ENCODE results near the gene PTPRM.

The PTPRM gene

DNA sequence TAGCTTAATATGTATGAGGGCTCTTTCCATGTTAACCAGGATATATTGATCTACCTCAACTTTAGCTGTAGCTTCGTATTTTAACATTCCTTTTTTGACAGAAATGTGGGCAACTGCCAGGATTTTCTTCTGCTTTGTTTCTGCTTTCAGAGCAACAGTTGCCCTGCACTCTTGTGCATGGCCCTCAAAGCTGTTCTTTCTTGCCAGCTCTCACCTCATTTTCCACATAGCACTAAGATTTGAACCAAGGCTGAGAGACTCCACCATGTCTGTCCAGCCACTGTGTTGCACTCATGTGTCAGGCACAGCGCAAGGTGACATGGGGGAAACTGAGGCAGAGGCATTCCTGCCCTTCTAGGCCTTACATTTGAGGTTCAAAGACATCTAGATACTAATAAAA is 619.3 kb downstream of the PTPRM start:
- no peak for DNase-seq (ENCODE audit: low read depth)
- TF ChIP-seq, protein P1, sequence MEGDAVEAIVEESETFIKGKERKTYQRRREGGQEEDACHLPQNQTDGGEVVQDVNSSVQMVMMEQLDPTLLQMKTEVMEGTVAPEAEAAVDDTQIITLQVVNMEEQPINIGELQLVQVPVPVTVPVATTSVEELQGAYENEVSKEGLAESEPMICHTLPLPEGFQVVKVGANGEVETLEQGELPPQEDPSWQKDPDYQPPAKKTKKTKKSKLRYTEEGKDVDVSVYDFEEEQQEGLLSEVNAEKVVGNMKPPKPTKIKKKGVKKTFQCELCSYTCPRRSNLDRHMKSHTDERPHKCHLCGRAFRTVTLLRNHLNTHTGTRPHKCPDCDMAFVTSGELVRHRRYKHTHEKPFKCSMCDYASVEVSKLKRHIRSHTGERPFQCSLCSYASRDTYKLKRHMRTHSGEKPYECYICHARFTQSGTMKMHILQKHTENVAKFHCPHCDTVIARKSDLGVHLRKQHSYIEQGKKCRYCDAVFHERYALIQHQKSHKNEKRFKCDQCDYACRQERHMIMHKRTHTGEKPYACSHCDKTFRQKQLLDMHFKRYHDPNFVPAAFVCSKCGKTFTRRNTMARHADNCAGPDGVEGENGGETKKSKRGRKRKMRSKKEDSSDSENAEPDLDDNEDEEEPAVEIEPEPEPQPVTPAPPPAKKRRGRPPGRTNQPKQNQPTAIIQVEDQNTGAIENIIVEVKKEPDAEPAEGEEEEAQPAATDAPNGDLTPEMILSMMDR (conservative IDR thresholded peaks at IDR 0.05; ENCODE audit: low read depth, low read length): no peak
- no peak overlapping the region for H3K4me3 ChIP-seq (ENCODE audit: low read length)

DNA sequence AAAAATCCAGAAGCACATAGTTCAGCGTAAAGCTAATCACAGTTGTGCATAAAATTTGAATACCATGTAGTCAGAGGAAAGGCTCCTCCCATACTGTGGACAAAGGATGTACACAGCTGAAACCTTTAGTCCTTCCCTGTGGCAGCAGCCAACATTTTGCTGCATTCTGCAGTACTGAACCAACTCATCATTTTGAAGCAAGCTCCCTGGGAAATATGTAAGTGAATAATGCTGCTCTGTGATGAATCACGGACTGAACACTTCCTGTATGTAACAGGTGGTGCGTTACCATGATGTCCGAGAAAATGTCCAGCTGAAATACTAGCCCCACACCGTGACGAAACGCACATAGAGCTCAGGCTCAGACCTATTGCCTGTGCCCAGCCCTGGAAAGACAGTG is 621.1 kb downstream of the PTPRM start:
- no peak for DNase-seq (ENCODE audit: low read depth)
- no peak overlapping the region for H3K4me3 ChIP-seq (ENCODE audit: low read length)
- TF ChIP-seq, protein P1 (conservative IDR thresholded peaks at IDR 0.05; ENCODE audit: low read depth, low read length): no peak

DNA sequence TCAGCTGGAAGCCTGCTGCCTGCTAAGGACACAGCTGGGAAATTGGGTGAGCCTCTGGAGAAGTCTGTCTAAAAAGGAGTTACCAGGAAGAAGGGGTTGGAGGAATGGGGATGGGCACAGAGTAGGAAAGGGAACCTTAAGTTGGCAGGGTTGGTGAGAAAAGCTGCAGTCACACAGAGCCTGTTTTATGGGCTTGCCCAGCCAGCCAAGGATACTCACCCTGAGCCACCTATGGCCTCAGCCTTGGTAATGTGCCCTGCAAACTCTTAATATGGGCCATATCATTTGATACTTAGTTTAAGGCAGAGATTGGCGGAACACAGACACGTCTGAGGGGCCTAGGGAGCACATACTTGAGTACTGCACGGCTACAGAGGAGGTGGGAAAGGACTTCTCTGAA is 623.9 kb downstream of the PTPRM start:
- no peak overlapping the region for H3K4me3 ChIP-seq (ENCODE audit: low read length)
- no peak for DNase-seq (ENCODE audit: low read depth)
- TF ChIP-seq, protein P1 (conservative IDR thresholded peaks at IDR 0.05; ENCODE audit: low read depth, low read length): no peak

DNA sequence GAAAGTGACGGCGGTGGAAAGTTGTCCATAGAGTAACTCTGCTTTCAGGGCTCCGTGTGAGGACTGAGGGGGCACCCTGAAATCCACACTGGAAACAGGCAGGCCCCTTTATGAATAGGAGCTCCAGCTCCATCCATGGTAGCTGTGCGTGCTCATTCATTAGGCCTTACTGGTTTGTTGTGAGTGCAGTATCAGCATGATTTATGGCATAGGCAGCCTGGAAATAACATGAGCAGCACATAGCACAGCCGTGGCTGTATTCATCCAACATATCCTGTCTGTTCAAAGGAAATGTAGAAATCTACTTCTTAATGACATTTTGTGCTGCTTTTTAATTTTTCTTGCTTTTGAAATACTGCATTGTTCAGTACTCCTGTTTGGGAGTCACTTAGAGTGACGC is 627.3 kb downstream of the PTPRM start:
- TF ChIP-seq, protein P1 (conservative IDR thresholded peaks at IDR 0.05; ENCODE audit: low read depth, low read length): no peak
- DNase-seq (ENCODE audit: low read depth): no peak
- no peak overlapping the region for H3K4me3 ChIP-seq (ENCODE audit: low read length)

DNA sequence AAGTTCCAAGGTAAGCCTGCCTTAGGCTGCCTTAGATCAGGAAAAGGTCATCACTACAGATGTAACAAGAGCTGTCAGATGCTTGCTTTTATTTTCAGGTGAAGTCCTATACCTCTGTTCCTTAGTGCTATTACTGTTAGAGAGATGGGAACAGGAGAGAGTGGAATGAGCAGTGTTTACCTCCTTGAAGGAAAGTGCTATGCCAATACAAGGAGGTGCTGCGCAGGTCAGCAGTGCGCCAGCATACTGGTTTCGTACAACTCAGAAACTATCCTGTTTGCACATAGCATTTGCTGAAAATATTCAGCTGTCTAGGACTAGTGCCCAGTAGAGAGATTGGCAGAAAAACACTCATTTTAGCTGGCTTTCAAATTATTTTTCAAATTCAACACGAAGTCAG is 629.1 kb downstream of the PTPRM start:
- TF ChIP-seq, protein P1 (conservative IDR thresholded peaks at IDR 0.05; ENCODE audit: low read depth, low read length): no peak
- no peak overlapping the region for H3K4me3 ChIP-seq (ENCODE audit: low read length)
- no peak for DNase-seq (ENCODE audit: low read depth)

DNA sequence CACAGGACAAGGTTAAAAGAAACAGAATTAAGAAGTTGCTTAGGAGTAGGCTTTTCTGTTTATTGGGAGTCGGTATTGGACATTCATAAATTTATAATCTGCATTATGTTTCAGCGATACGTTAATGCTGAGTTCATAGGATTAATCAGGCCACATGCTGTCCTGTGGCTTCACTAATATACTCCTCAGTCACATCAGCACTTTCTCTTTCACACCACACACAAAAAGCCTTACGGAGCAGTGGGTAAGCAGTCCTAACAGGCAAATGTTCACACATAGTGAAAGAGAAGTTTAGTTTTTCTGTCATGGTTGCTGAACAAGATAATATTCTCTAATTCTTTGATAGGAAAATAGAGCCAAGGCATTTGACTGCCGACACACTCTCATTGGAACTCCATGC is 630.4 kb downstream of the PTPRM start:
- H3K4me3 ChIP-seq (ENCODE audit: low read length): no peak overlapping the region
- no peak for DNase-seq (ENCODE audit: low read depth)
- TF ChIP-seq, protein P1 (conservative IDR thresholded peaks at IDR 0.05; ENCODE audit: low read depth, low read length): no peak

DNA sequence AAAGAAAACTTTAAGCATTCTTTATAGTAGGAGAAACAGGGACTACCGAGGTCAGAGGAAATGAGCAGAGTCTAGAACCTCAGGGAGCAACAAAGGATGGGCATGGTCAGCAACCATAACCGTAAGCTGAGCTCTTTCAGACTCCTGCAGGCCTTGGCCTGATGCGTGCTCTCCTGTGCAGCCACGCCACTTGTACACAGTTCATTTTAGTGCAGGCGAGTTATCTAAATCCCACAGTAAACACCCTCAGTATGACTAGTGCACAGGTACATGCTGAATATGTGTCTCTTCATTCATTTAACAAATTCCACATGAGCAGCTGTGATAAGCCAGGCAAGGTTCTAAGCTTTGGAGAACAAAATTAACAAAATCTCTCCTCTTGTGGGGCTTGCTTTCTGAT is 640.9 kb downstream of the PTPRM start:
- TF ChIP-seq, protein P1 (conservative IDR thresholded peaks at IDR 0.05; ENCODE audit: low read depth, low read length): no peak

More for the DNA sequence above, 640.9 kb downstream of the PTPRM start:
- no peak for DNase-seq (ENCODE audit: low read depth)
- no peak overlapping the region for H3K4me3 ChIP-seq (ENCODE audit: low read length)
